Measurements from ENCODE around the gene CATSPERE. TPM values are rescaled to one million over a fixed set of nuclear protein-coding genes. Genes with fewer than 3 reads are reported as not detected.
"Not testable (repeated sequence)": the region's sequence is repeated elsewhere in the genome, so short reads cannot be mapped to it uniquely, and the experiment has no call there.

Gene CATSPERE
- total RNA-seq, 2 experiments from 2014 or later, result 0.17 TPM

DNA sequence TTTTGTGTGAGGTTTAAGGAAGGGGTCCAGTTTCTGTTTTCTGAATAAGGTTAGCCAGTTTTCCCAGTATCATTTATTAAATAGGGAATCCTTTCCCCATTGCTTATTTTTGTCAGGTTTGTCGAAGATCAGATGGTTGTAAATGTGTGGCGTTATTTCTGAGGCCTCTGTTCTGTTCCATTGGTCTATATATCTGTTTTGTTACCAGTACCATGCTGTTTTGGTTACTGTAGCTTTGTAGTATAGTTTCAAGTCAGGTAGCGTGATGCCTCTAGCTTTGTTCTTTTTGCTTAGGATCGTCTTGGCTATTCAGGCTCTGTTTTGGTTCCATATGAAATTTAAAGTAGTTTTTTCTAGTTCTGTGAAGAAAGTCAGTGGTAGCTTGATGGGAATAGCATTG, 39.4 kb downstream of the CATSPERE start:
- H3K27ac Mint-ChIP-seq; intact Hi-C loops (cut with micrococcal nuclease); DNase-seq; H3K36me3 Mint-ChIP-seq (ENCODE audit: low read depth); H3K4me1 Mint-ChIP-seq (ENCODE audit: low read depth); H3K4me3 Mint-ChIP-seq; H3K9me3 Mint-ChIP-seq; H3K27me3 Mint-ChIP-seq (ENCODE audit: low read depth); CTCF ChIA-PET: not testable (repeated sequence)

DNA sequence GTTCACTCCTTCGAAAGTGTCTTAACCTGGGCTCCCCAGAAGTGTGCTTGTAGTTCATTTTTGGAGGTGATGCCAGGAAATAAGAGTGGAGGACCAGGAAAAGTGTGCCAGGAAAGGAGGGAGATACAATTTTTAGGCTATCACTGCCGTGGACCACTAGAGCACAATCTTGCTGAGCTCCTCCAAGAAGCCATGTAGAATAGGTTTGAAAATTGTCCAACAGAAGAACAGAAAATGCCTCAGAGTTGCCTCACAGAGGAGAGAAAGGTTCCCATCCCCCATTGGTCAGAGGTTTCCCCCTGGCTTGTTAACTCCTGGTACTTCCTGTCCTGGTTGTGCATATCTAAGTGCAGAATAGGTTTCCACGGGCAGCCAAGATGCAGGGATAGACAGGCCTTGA, 41.6 kb downstream of the CATSPERE start:
- H3K36me3 Mint-ChIP-seq (ENCODE audit: low read depth), result peaks cover under 1% of the 10 kb centered on the region
- no peaks in the 10 kb centered on the region for H3K27me3 Mint-ChIP-seq (ENCODE audit: low read depth)
- no peak for DNase-seq
- intact Hi-C loops (cut with micrococcal nuclease), result no loop called here
- CTCF ChIA-PET, result no interaction called here
- no peak overlapping the region for H3K4me3 Mint-ChIP-seq
- H3K9me3 Mint-ChIP-seq, result peaks cover 8% of the 10 kb centered on the region
- no peaks in the 10 kb centered on the region for H3K4me1 Mint-ChIP-seq (ENCODE audit: low read depth)
- no peak overlapping the region for H3K27ac Mint-ChIP-seq

DNA sequence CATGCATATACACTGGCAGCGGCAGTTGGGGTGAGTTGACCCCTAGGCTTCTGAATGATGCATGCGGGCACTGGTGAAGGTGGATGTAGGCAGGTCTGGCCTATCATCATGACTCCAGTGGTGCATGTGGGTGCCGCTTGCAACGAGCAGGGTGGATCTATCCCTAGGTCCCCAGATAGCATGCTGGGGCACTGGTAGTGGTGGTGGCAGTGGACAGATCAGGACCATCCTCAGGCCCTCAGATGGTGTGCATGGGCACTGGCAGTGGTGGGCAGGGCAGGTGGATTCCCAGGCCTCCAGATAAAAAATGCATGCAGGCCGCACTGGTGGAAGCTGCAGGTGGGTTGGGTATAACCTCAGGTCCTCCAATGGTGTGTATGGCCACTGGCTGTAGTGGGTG, 52.4 kb downstream of the CATSPERE start:
- intact Hi-C loops (cut with micrococcal nuclease), result no loop called here
- no peak for DNase-seq
- H3K9me3 Mint-ChIP-seq, result peaks cover 13% of the 10 kb centered on the region
- no peak overlapping the region for H3K27ac Mint-ChIP-seq
- CTCF ChIA-PET, result no interaction called here
- peaks cover 11% of the 10 kb centered on the region for H3K36me3 Mint-ChIP-seq (ENCODE audit: low read depth)
- no peak overlapping the region for H3K4me3 Mint-ChIP-seq
- H3K27me3 Mint-ChIP-seq (ENCODE audit: low read depth), result no peaks in the 10 kb centered on the region
- no peaks in the 10 kb centered on the region for H3K4me1 Mint-ChIP-seq (ENCODE audit: low read depth)

DNA sequence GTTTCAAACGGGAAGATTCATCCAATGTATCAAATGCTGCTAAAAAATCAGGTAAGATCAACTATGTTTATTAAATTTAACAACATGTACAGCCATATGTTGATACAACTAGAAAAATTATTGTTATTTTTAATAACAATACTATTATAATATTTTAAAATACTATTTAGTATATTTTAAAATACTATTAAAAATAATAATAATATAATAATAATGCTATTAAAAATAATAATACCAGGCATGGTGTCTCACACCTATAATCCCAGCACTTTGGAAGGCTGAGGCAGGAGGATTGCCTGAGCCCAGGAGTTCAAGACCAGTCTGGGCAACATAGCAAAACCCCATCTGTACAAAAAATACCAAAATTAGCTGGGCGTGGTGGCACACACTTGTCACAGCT, 54.6 kb downstream of the CATSPERE start:
- peaks cover 13% of the 10 kb centered on the region for H3K9me3 Mint-ChIP-seq
- DNase-seq, result no peak
- H3K4me1 Mint-ChIP-seq (ENCODE audit: low read depth), result no peaks in the 10 kb centered on the region
- CTCF ChIA-PET, result interaction anchor here (0.7 kb wide), 1 partner anchor 245 kb away, joined by 4 read pairs; no protein-coding TSS in a partner anchor
- intact Hi-C loops (cut with micrococcal nuclease), result no loop called here
- H3K27me3 Mint-ChIP-seq (ENCODE audit: low read depth), result no peaks in the 10 kb centered on the region
- no peak overlapping the region for H3K27ac Mint-ChIP-seq
- no peak overlapping the region for H3K4me3 Mint-ChIP-seq
- peaks cover 21% of the 10 kb centered on the region for H3K36me3 Mint-ChIP-seq (ENCODE audit: low read depth)

DNA sequence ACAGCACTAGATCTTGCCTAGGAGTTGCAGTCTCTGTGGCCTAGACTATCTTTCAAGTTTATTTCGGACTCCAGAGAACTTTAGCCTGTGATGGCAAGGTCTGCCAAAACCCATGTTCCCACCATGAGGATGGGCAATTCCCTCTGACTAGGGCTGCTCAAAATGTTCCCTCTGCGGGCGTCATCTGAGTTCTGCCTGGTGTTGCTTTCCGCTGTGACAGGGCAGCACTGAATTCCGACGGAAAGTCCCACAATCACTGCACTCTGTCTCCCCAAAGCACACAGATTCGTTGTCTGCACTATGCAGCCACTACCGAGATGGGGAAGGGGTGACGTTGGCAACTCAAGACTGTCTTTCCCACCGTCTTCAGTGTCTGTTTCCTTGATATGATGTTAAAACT, 75.2 kb downstream of the CATSPERE start:
- Mint-ChIP-seq H3K4me1 (ENCODE audit: low read depth) (no peaks in the 10 kb centered on the region), H3K4me3 (no peak overlapping the region), H3K36me3 (ENCODE audit: low read depth) (peaks cover 11% of the 10 kb centered on the region), H3K9me3 (peaks cover 2% of the 10 kb centered on the region), H3K27ac (no peak overlapping the region), H3K27me3 (ENCODE audit: low read depth) (no peaks in the 10 kb centered on the region)
- CTCF ChIA-PET, result no interaction called here
- DNase-seq, result no peak
- intact Hi-C loops (cut with micrococcal nuclease), result no loop called here

DNA sequence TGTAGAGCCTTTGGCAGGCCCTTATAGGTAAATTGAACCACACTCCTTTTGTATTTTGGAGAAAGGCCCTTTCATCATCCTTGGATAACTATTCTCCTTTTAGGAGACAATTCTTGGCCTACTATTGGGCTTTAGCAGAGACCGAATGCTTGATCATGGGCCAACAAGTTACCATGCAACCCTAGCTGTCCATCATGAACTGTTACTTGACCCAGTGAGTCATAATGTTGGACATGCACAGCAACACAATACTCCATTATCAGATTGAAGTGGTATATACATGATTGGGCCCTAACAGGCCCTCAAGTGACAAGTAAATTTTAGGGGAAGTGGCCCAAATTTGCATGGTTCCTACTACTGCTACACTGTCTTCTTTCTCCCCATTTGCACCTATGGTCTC, 84.4 kb downstream of the CATSPERE start:
- CTCF ChIA-PET, result no interaction called here
- DNase-seq, result no peak
- Mint-ChIP-seq H3K9me3 (peaks cover 20% of the 10 kb centered on the region), H3K27ac (no peak overlapping the region), H3K4me3 (no peak overlapping the region), H3K4me1 (ENCODE audit: low read depth) (no peaks in the 10 kb centered on the region), H3K36me3 (ENCODE audit: low read depth) (no peaks in the 10 kb centered on the region), H3K27me3 (ENCODE audit: low read depth) (no peaks in the 10 kb centered on the region)
- intact Hi-C loops (cut with micrococcal nuclease), result no loop called here

DNA sequence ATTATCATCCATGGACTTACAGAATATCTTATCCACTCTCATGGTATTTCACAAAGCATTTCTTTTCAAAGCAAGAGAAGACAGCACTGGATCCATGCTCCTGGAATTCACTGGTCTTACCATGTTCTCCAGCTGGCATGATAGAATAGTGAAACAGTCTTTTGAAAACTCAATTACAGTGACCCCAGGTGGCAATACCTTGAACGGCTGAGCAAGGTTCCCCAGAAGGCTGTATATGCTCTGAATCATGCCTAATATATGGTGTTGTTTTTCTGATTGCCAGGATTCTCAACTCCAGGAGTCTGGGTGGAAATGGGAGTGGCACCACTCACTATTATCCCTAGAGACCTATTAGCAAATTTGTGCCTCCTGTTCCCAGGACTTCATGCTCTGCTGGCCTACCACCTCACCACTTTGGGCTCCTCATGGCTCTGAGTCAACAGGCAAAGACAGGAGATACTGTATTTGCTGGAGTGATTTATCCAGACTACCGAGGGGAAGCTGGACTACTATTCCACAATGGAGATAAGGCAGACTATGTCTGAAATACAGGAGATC, 87.6 kb downstream of the CATSPERE start:
- no peak overlapping the region for H3K27ac Mint-ChIP-seq
- no peaks in the 10 kb centered on the region for H3K36me3 Mint-ChIP-seq (ENCODE audit: low read depth)
- H3K9me3 Mint-ChIP-seq, result peaks cover 22% of the 10 kb centered on the region
- H3K4me3 Mint-ChIP-seq, result no peak overlapping the region
- no peaks in the 10 kb centered on the region for H3K4me1 Mint-ChIP-seq (ENCODE audit: low read depth)
- no peak for DNase-seq
- no peaks in the 10 kb centered on the region for H3K27me3 Mint-ChIP-seq (ENCODE audit: low read depth)
- CTCF ChIA-PET, result no interaction called here
- intact Hi-C loops (cut with micrococcal nuclease), result no loop called here

DNA sequence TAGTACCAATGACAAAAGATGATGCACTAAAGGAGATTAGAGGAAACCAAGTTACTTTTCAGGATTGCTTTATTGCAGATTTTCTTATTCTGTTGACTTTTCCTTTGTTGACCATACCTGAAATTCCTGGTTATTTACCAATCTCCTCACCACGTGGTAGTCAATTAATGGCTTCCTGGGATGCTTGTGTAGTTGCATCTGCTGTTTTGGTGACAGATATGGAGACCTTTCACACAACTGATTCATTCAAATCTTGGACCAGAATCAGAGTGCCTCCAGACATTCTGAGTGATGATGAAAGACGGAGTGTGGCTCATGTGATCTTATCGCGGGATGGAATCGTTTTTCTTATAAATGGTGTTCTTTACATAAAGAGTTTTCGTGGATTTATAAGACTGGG, 91.3 kb downstream of the CATSPERE start:
- CTCF ChIA-PET, result no interaction called here
- H3K27ac Mint-ChIP-seq, result no peak overlapping the region
- no peak overlapping the region for H3K4me3 Mint-ChIP-seq
- intact Hi-C loops (cut with micrococcal nuclease), result no loop called here
- no peak for DNase-seq
- H3K27me3 Mint-ChIP-seq (ENCODE audit: low read depth), result no peaks in the 10 kb centered on the region
- no peaks in the 10 kb centered on the region for H3K4me1 Mint-ChIP-seq (ENCODE audit: low read depth)
- peaks cover 13% of the 10 kb centered on the region for H3K9me3 Mint-ChIP-seq
- H3K36me3 Mint-ChIP-seq (ENCODE audit: low read depth), result no peaks in the 10 kb centered on the region

DNA sequence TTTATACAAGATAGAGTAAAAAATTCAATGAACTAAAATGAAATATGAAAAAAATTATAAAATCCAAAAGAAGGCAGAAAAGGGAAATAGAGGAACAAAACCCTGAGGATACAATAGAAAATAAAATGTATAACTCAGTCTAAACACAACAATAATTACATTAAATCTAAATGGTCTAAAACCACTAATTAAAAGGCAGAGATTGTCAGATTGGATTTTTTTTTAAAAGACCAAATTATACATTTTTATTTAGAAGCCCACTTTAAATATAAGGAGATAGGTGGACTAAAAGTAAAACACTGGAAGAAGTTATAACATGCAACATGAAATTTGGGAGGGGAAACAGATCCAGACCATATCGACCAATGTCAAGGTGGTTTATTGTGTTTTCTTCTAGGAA, 95.2 kb downstream of the CATSPERE start:
- H3K27me3 Mint-ChIP-seq (ENCODE audit: low read depth), result no peaks in the 10 kb centered on the region
- no peak overlapping the region for H3K27ac Mint-ChIP-seq
- H3K4me1 Mint-ChIP-seq (ENCODE audit: low read depth), result no peaks in the 10 kb centered on the region
- no peak for DNase-seq
- H3K36me3 Mint-ChIP-seq (ENCODE audit: low read depth), result no peaks in the 10 kb centered on the region
- CTCF ChIA-PET, result no interaction called here
- no peak overlapping the region for H3K4me3 Mint-ChIP-seq
- intact Hi-C loops (cut with micrococcal nuclease), result no loop called here
- peaks cover 8% of the 10 kb centered on the region for H3K9me3 Mint-ChIP-seq

DNA sequence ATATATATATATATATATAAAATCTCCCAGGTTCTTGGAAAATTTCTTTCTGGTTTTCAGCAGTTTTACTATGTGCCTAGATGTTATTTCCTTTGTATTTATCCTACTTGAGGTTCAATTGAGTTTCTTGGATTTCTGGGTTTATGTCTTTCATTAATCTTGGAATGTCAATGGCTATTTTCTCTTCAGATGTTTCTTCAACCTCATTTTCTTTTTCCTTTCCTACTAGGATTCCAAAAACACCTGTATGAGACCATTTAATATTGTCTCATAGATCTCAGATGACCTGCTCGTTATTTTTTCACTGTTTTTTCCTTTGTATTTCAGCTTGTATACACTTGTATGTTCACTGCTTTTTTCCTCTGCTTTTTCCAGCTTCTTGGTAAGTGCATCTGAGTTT, 96.5 kb downstream of the CATSPERE start:
- Mint-ChIP-seq H3K27me3 (ENCODE audit: low read depth) (no peaks in the 10 kb centered on the region), H3K4me3 (no peak overlapping the region), H3K4me1 (ENCODE audit: low read depth) (no peaks in the 10 kb centered on the region), H3K27ac (no peak overlapping the region), H3K36me3 (ENCODE audit: low read depth) (no peaks in the 10 kb centered on the region), H3K9me3 (peaks cover 5% of the 10 kb centered on the region)
- CTCF ChIA-PET, result no interaction called here
- intact Hi-C loops (cut with micrococcal nuclease), result no loop called here
- no peak for DNase-seq

DNA sequence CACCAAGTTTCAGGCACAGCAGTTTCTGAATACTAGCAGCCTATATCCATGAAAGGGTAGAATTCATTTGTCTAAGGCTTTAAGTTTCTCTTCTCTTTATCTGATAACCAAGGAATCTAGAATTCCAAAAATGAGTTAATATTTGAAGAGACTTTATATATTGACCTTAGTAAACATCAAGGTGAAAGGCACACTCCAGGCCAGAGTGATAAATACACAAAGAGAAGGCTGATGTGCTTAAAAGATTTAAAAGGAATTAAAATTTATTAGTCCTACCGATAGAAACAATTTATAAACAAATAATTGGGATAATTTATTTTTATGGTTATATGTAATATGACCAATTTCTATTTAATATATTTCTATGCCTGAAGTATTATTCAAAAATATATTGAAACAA, 98.5 kb downstream of the CATSPERE start:
- peaks cover 10% of the 10 kb centered on the region for H3K9me3 Mint-ChIP-seq
- no peak for DNase-seq
- H3K27ac Mint-ChIP-seq, result no peak overlapping the region
- no peak overlapping the region for H3K4me3 Mint-ChIP-seq
- CTCF ChIA-PET, result no interaction called here
- intact Hi-C loops (cut with micrococcal nuclease), result no loop called here
- no peaks in the 10 kb centered on the region for H3K27me3 Mint-ChIP-seq (ENCODE audit: low read depth)
- H3K36me3 Mint-ChIP-seq (ENCODE audit: low read depth), result peaks cover 2% of the 10 kb centered on the region
- no peaks in the 10 kb centered on the region for H3K4me1 Mint-ChIP-seq (ENCODE audit: low read depth)

DNA sequence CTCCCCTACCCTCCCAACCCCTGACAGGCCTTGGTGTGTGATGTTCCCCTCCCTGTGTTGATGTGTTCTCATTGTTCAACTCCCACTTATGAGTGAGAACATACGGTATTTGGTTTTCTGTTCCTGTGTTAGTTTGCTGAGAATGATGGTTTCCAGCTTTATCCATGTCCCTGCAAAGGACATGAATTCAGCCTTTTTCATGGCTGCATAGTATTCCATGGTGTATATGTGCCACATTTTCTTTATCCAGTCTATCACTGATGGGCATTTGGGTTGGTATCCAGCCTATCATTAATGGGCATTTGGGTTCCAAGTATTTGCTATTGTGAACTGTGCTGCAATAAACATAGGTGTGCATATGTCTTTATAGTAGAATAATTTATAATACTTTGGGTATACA, 101.8 kb downstream of the CATSPERE start:
- H3K27me3 Mint-ChIP-seq (ENCODE audit: low read depth); H3K4me3 Mint-ChIP-seq; H3K27ac Mint-ChIP-seq; H3K4me1 Mint-ChIP-seq (ENCODE audit: low read depth); DNase-seq; intact Hi-C loops (cut with micrococcal nuclease); H3K9me3 Mint-ChIP-seq; H3K36me3 Mint-ChIP-seq (ENCODE audit: low read depth): not testable (repeated sequence)
- CTCF ChIA-PET, result interaction anchor here (0.6 kb wide), 1 partner anchor 461 kb away, joined by 4 read pairs; no protein-coding TSS in a partner anchor

DNA sequence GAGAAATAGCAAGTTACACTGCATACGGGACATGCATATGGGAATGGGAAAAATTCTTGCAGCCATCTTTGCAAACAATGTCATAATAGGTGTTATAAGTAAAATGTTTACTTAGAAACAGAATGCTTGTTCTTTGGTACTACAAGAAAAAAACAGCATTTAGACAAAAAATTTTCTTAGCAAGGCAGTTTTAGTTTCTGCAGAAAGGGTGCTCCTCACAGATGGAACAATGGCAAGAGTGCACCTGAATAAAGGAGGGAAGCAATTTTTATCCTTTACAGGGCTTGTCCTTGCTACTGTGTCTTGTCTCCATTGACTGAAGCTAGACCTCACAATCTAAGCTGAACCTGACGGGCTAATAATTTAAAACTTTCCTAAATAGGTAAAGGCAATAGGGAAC, 112.7 kb downstream of the CATSPERE start:
- Mint-ChIP-seq H3K27ac (no peak overlapping the region), H3K9me3 (peaks cover 31% of the 10 kb centered on the region), H3K36me3 (ENCODE audit: low read depth) (peaks cover 15% of the 10 kb centered on the region), H3K4me3 (no peak overlapping the region), H3K4me1 (ENCODE audit: low read depth) (no peaks in the 10 kb centered on the region), H3K27me3 (ENCODE audit: low read depth) (no peaks in the 10 kb centered on the region)
- intact Hi-C loops (cut with micrococcal nuclease), result no loop called here
- no peak for DNase-seq
- CTCF ChIA-PET, result no interaction called here
